ENCODE results near the gene TMA7. TPM values are rescaled to one million over a fixed set of nuclear protein-coding genes. Genes with fewer than 3 reads are reported as not detected.
A peak's percentile ranks its signal among the peaks of the same experiment; 100 is the strongest.

TMA7 gene
- total and polyA plus RNA-seq, 2 of the 13 experiments (the other 11 are each of a cell fraction or from before 2014, with no cell fraction given), result 100 to 486 TPM

DNA sequence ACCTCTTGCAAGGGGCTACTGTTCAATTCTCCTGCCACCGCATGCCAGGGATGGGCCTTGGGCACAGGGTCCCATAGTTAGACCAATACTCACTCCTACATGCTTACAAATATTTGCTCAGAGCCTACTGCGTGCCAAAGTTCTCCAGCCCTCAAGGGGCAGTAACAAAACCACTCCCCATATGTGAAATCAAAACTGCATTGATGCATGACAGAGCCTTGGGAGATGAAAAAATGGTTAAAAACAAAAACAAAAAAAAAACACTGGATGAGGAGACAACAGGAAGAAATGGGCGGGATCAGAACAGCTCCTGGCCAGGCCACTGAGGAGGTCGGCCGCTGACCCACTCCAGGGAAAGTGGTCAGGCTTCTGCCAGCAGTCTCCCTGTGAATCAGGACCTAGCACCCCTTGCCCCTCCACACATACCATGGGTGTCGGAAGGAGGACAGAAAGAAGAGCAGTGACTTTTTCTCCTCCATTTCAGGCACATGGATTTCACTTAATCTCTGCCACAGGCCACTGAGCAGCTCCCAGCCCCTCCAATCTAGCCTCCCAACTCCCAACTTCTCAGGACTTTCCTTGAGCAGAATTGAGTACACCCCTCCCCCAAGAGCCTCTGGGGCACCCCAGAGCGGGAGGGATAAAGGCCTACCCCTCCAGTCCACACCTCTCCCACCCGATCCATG lies 13.0 kb upstream of the TMA7 start (continued):
- 0 out of 2 replicates have a peak, but pooled peaks have one; percentile 38 for TF ChIP-seq ZBED4 (CRISPR knock-in tag; IDR thresholded peaks at IDR 0.05; ENCODE audit: borderline replicate concordance)
- no peak for TF ChIP-seq ZNF138 (CRISPR knock-in tag; IDR thresholded peaks at IDR 0.05; ENCODE audit: low read depth)
- no peak for TF ChIP-seq ZNF710 (CRISPR knock-in tag; IDR thresholded peaks at IDR 0.05; ENCODE audit: borderline replicate concordance)
- no peak for TF ChIP-seq ATM (IDR thresholded peaks at IDR 0.05; ENCODE audit: borderline replicate concordance)
- TF ChIP-seq ELF3 (CRISPR knock-in tag; IDR thresholded peaks at IDR 0.05), result no peak
- TF ChIP-seq ZNF446 (CRISPR knock-in tag; IDR thresholded peaks at IDR 0.05), result no peak
- no peak for TF ChIP-seq MIER2 (CRISPR knock-in tag; IDR thresholded peaks at IDR 0.05)
- no peak for TF ChIP-seq ZMYM2 (CRISPR knock-in tag; IDR thresholded peaks at IDR 0.05)
- no peak for TF ChIP-seq ZNF20 (CRISPR knock-in tag; IDR thresholded peaks at IDR 0.05)
- TF ChIP-seq, protein P1, sequence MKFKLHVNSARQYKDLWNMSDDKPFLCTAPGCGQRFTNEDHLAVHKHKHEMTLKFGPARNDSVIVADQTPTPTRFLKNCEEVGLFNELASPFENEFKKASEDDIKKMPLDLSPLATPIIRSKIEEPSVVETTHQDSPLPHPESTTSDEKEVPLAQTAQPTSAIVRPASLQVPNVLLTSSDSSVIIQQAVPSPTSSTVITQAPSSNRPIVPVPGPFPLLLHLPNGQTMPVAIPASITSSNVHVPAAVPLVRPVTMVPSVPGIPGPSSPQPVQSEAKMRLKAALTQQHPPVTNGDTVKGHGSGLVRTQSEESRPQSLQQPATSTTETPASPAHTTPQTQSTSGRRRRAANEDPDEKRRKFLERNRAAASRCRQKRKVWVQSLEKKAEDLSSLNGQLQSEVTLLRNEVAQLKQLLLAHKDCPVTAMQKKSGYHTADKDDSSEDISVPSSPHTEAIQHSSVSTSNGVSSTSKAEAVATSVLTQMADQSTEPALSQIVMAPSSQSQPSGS (CRISPR knock-in tag; IDR thresholded peaks at IDR 0.05), result peak; percentile 50; the same call in 1 of the 2 replicates
- TF ChIP-seq, protein P2, sequence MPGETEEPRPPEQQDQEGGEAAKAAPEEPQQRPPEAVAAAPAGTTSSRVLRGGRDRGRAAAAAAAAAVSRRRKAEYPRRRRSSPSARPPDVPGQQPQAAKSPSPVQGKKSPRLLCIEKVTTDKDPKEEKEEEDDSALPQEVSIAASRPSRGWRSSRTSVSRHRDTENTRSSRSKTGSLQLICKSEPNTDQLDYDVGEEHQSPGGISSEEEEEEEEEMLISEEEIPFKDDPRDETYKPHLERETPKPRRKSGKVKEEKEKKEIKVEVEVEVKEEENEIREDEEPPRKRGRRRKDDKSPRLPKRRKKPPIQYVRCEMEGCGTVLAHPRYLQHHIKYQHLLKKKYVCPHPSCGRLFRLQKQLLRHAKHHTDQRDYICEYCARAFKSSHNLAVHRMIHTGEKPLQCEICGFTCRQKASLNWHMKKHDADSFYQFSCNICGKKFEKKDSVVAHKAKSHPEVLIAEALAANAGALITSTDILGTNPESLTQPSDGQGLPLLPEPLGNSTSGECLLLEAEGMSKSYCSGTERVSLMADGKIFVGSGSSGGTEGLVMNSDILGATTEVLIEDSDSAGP (CRISPR knock-in tag; IDR thresholded peaks at IDR 0.05; ENCODE audit: borderline replicate concordance), result 0 out of 2 replicates have a peak, but pooled peaks have one; percentile 5
- TF ChIP-seq GFI1 (CRISPR knock-in tag; IDR thresholded peaks at IDR 0.05; ENCODE audit: borderline replicate concordance), result no peak
- no peak for TF ChIP-seq GMEB1 (CRISPR knock-in tag; IDR thresholded peaks at IDR 0.05; ENCODE audit: borderline replicate concordance)
- TF ChIP-seq RELA (CRISPR knock-in tag; IDR thresholded peaks at IDR 0.05), result no peak
- TF ChIP-seq SIX4 (CRISPR knock-in tag; IDR thresholded peaks at IDR 0.05), result no peak
